HCT116 (cell line): ENCODE data around the gene COL23A1. TPM values are rescaled to one million over a fixed set of nuclear protein-coding genes. Genes with fewer than 3 reads are reported as not detected.

Experiments
- ATAC-seq: fragments of 200-7000 bp; cut with Tn5 transposase; 2 replicates; pipeline ENCODE4 v1.9.1; 2020; ENCODE audit warnings: mild to moderate bottlenecking, moderate library complexity
- BruUV-seq: library from RNA; stranded (reverse); fragments of 400-500 nt; replicated peaks from 2 replicates; lab custom pipeline; 2021; lab: Mats Ljungman, UMichigan
- CTCF ChIA-PET: fragments of 300-600 bp; sonication (Branson Sonifier 250); formaldehyde crosslinking; loops from one replicate; lab custom pipeline; 2021; ENCODE audit warnings: antibody characterized with exemption; lab: Charles Lee
- POLR2A ChIA-PET: fragments of 300-600, 350-600 bp; sonication (Branson Sonifier 250); formaldehyde crosslinking; loops from one replicate; lab custom pipeline; 2021; ENCODE audit warnings: antibody characterized with exemption; lab: Charles Lee
- RAD21 ChIA-PET, 2 experiments: fragments of 300-600 bp; sonication (Branson Sonifier 250); formaldehyde crosslinking; loops; one replicate each; lab custom pipeline; 2023; ENCODE audit warnings: low total read pairs in 2 of 2; ENCODE audit not compliant: uncharacterized antibody in 2 of 2, unreplicated experiment in 2 of 2, low non-redundant PET in 1 of 2; lab: Charles Lee
- DNase-seq: peaks from one replicate; pipeline ENCODE4 v3.0.0-alpha.2; 2010; ENCODE audit warnings: low read depth, low spot score
- H2AFZ ChIP-seq: fragments of 200-600 bp; shearing (Covaris generic), sonication (generic); 2 replicates; pipeline ENCODE4 v1.6.1; 2017; ENCODE audit warnings: low read depth, mixed run types, mixed read lengths, antibody characterized with exemption, low read length; ENCODE audit not compliant: poor library complexity, severe bottlenecking
- H3K27ac ChIP-seq: 2 replicates; pipeline ENCODE4 v1.5.1; 2012; ENCODE audit warnings: low read depth, low read length
- H3K27me3 ChIP-seq: fragments of 200-600 bp; sonication (generic); 2 replicates; pipeline ENCODE4 v1.6.1; 2016; ENCODE audit warnings: mixed run types, low read length, mixed read lengths; ENCODE audit not compliant: insufficient read depth
- H3K36me3 ChIP-seq, 2 experiments: fragments of 200-500 bp in 1 of 2; fragments of 200-600 bp in 1 of 2; sonication (Bioruptor generic) in 1 of 2; sonication (generic) in 1 of 2; 2 replicates each; pipeline versions ENCODE4 v1.5.1 to v1.6.1; 2014 to 2016; ENCODE audit warnings: low read length in 2 of 2, inconsistent platforms in 1 of 2, mixed read lengths in 1 of 2, mixed run types in 1 of 2; ENCODE audit not compliant: insufficient read depth in 2 of 2, control insufficient read depth in 1 of 2
- H3K4me1 ChIP-seq, 2 experiments: fragments of 200-600 bp in 1 of 2; sonication (generic) in 1 of 2; 2 replicates each; pipeline versions ENCODE4 v1.5.1 to v1.6.1; 2012 to 2017; ENCODE audit warnings: low read length in 2 of 2, inconsistent platforms in 1 of 2, mild to moderate bottlenecking in 1 of 2, mixed read lengths in 1 of 2, mixed run types in 1 of 2, moderate library complexity in 1 of 2; ENCODE audit not compliant: insufficient read depth in 2 of 2, control insufficient read depth in 1 of 2
- H3K4me2 ChIP-seq: fragments of 200-600 bp; sonication (generic); 2 replicates; pipeline ENCODE4 v1.6.1; 2017; ENCODE audit warnings: mixed run types, low read length, mixed read lengths
- H3K4me3 ChIP-seq, 2 experiments: fragments of 200-600 bp in 1 of 2; sonication (generic) in 1 of 2; replicated peaks in 1 of 2; 2 replicates each; pipeline ENCODE4 v1.5.1; 2011 to 2016; ENCODE audit warnings: low read length in 2 of 2, control low read depth in 1 of 2, low read depth in 1 of 2, mild to moderate bottlenecking in 1 of 2, mixed read lengths in 1 of 2, mixed run types in 1 of 2
- H3K79me2 ChIP-seq: fragments of 200-600 bp; sonication (generic); 2 replicates; pipeline ENCODE4 v1.6.1; 2017; ENCODE audit warnings: mild to moderate bottlenecking, mixed run types, low read length, moderate library complexity, mixed read lengths; ENCODE audit not compliant: insufficient read depth
- H3K9ac ChIP-seq: fragments of 200-600 bp; sonication (generic); 2 replicates; pipeline ENCODE4 v1.6.1; 2016; ENCODE audit warnings: low read length, mixed read lengths
- H3K9me2 ChIP-seq: fragments of 200-600 bp; sonication (generic), shearing (Covaris generic); 2 replicates; pipeline ENCODE4 v1.6.1; 2017; ENCODE audit warnings: mixed run types, mild to moderate bottlenecking, moderate library complexity; ENCODE audit not compliant: insufficient read depth
- H3K9me3 ChIP-seq, 2 experiments: fragments of 200-500 bp in 1 of 2; fragments of 200-600 bp in 1 of 2; sonication (Bioruptor generic) in 1 of 2; sonication (generic) in 1 of 2; 2 replicates each; pipeline ENCODE4 v1.6.1; 2014 to 2017; ENCODE audit warnings: low read length in 2 of 2, mixed read lengths in 2 of 2, inconsistent platforms in 1 of 2, low read depth in 1 of 2, mild to moderate bottlenecking in 1 of 2, mixed run types in 1 of 2, moderate library complexity in 1 of 2; ENCODE audit not compliant: control insufficient read depth in 1 of 2, insufficient read depth in 1 of 2
- H4K20me1 ChIP-seq: fragments of 200-600 bp; sonication (generic), shearing (Covaris generic); 2 replicates; pipeline ENCODE4 v1.6.1; 2017; ENCODE audit warnings: mixed run types, mild to moderate bottlenecking, moderate library complexity; ENCODE audit not compliant: insufficient read depth
- ATF3 ChIP-seq: IDR thresholded peaks from 2 replicates; pipeline ENCODE4 v1.6.1; 2012
- CBX3 ChIP-seq: IDR thresholded peaks from 2 replicates; pipeline ENCODE4 v1.6.1; 2012; ENCODE audit warnings: low read depth
- CEBPB ChIP-seq: IDR thresholded peaks from 2 replicates; pipeline ENCODE4 v1.6.1; 2012; ENCODE audit warnings: low read depth
- CTCF ChIP-seq, 3 experiments: fragments of 200-600 bp in 1 of 3; sonication (generic) in 1 of 3; IDR thresholded peaks in 2 of 3; conservative IDR thresholded peaks in 1 of 3; 2 replicates each; pipeline ENCODE4 v1.5.1; 2012 to 2017; ENCODE audit warnings: low read depth in 2 of 3, low read length in 2 of 3, antibody characterized with exemption in 1 of 3, borderline replicate concordance in 1 of 3, control low read depth in 1 of 3, mild to moderate bottlenecking in 1 of 3, mixed read lengths in 1 of 3, mixed run types in 1 of 3, moderate library complexity in 1 of 3; ENCODE audit not compliant: insufficient read depth in 1 of 3
- EGR1 ChIP-seq: IDR thresholded peaks from 2 replicates; pipeline ENCODE4 v1.6.1; 2012; ENCODE audit warnings: low read depth
- POLR2A ChIP-seq: IDR thresholded peaks from 2 replicates; pipeline ENCODE4 v1.7.0; 2011; ENCODE audit warnings: borderline replicate concordance; ENCODE audit not compliant: insufficient read depth, insufficient read length; ENCODE audit errors: extremely low read depth
- POLR2AphosphoS5 ChIP-seq: IDR thresholded peaks from 2 replicates; pipeline ENCODE4 v1.6.1; 2011; ENCODE audit warnings: mild to moderate bottlenecking, low read depth, low read length, moderate library complexity
- RAD21 ChIP-seq: IDR thresholded peaks from 2 replicates; pipeline ENCODE4 v1.6.1; 2012; ENCODE audit warnings: low read depth, mild to moderate bottlenecking
- SRF ChIP-seq: IDR thresholded peaks from 2 replicates; pipeline ENCODE4 v1.6.1; 2012; ENCODE audit warnings: low read depth
- ZBTB33 ChIP-seq: IDR thresholded peaks from 2 replicates; pipeline ENCODE4 v1.6.1; 2011; ENCODE audit warnings: mild to moderate bottlenecking, low read length, moderate library complexity; ENCODE audit not compliant: insufficient replicate concordance; ENCODE audit errors: extremely low read depth
- ZFX ChIP-seq: fragments of 450-650 bp; IDR thresholded peaks from 2 replicates; pipeline ENCODE4 v1.6.1; 2017
- ZNF274 ChIP-seq: fragments of 200-500 bp; sonication (Bioruptor generic); IDR thresholded peaks from 2 replicates; pipeline ENCODE4 v1.6.1; 2014; ENCODE audit warnings: mild to moderate bottlenecking, low read depth, low read length, inconsistent platforms
- intact Hi-C: fragments of 100-400 bp; cut with micrococcal nuclease; formaldehyde crosslinking; loops from 2 replicates; pipeline ENCODE4 v1.10.0; 2022
- total RNA-seq: library from RNA; stranded (reverse); gene quantifications from one replicate; pipeline ENCODE4 v1.2.1, GENCODE V29; 2021; ENCODE audit not compliant: unreplicated experiment

Gene COL23A1
- total RNA-seq, 1 experiment from 2014 or later: not detected

GRCh38 chr5:178477802-178478201, 112.4 kb downstream of the COL23A1 start:
- POLR2A ChIA-PET: no interaction called here
- ATAC-seq: no peak
- no peak overlapping the region for H3K4me2 ChIP-seq
- no peaks in the 10 kb centered on the region for H3K36me3 ChIP-seq
- no peak for TF ChIP-seq ZFX
- TF ChIP-seq ATF3: no peak
- TF ChIP-seq RAD21: no peak
- TF ChIP-seq EGR1: no peak
- no peak for TF ChIP-seq ZBTB33
- no peak for TF ChIP-seq CEBPB
- H3K27me3 ChIP-seq: no peaks in the 10 kb centered on the region
- RAD21 ChIA-PET: no interaction called here
- no TSS peak for BruUV-seq
- no peaks in the 10 kb centered on the region for H3K9me2 ChIP-seq
- H3K4me3 ChIP-seq: no peak overlapping the region
- no peak overlapping the region for H2AFZ ChIP-seq
- DNase-seq: no peak
- CTCF ChIA-PET: no interaction called here
- H4K20me1 ChIP-seq: no peaks in the 10 kb centered on the region
- H3K9ac ChIP-seq: no peak overlapping the region
- no peaks in the 10 kb centered on the region for H3K9me3 ChIP-seq
- intact Hi-C loops: no loop called here
- no peak overlapping the region for H3K27ac ChIP-seq
- H3K4me1 ChIP-seq: peaks cover 0 to 2% of the 10 kb centered on the region in 2 experiments; a peak in 1 of 4 replicates
- H3K79me2 ChIP-seq: no peaks in the 10 kb centered on the region

- H3K79me2 ChIP-seq: no peaks in the 10 kb centered on the region
- H3K4me1 ChIP-seq: peaks cover 0 to 2% of the 10 kb centered on the region in 2 experiments; a peak in 1 of 4 replicates
- no peak overlapping the region for H3K9ac ChIP-seq
- H2AFZ ChIP-seq: no peak overlapping the region
- no TSS peak for BruUV-seq
- ChIA-PET POLR2A (no interaction called here), CTCF (no interaction called here), RAD21 (no interaction called here)
- DNase-seq: no peak
- H3K4me3 ChIP-seq: no peak overlapping the region
- ATAC-seq: no peak
- intact Hi-C loops: no loop called here
- no peak overlapping the region for H3K4me2 ChIP-seq
- H3K9me3 ChIP-seq: no peaks in the 10 kb centered on the region
- H3K36me3 ChIP-seq: no peaks in the 10 kb centered on the region
- H3K27me3 ChIP-seq: no peaks in the 10 kb centered on the region
- H3K9me2 ChIP-seq: no peaks in the 10 kb centered on the region
- H4K20me1 ChIP-seq: no peaks in the 10 kb centered on the region
- H3K27ac ChIP-seq: no peak overlapping the region
- TF ChIP-seq SRF (no peak), ZFX (no peak), POLR2AphosphoS5 (no peak), CBX3 (no peak), ZNF274 (no peak), POLR2A (no peak), CTCF (IDR thresholded peaks at IDR 0.05 in 2 of 3, conservative IDR thresholded peaks at IDR 0.05 in 1 of 3; ENCODE audit: borderline replicate concordance in 1 of 3, insufficient read depth in 1 of 3, low read depth in 2 of 3, low read length in 2 of 3) (no peak)
Observed at GRCh38 chr5:178476972-178477754, 113.0 kb downstream of the COL23A1 start.
